Hepatocyte (in vitro differentiated cells): ENCODE data around the gene HERC2.

Source experiments
- CTCF ChIP-seq: fragments of 200-600 bp; sonication (generic); IDR thresholded peaks from 2 replicates; pipeline ENCODE4 v1.5.1; 2016; ENCODE audit warnings: antibody characterized with exemption, mild to moderate bottlenecking; ENCODE audit not compliant: poor library complexity
- EZH2 ChIP-seq: fragments of 200-600 bp; sonication (generic); IDR thresholded peaks from 2 replicates; pipeline ENCODE4 v1.6.1; 2016; ENCODE audit warnings: antibody characterized with exemption, mild to moderate bottlenecking, borderline replicate concordance
- EZH2phosphoT487 ChIP-seq: fragments of 200-600 bp; sonication (generic); IDR thresholded peaks from one replicate; pipeline ENCODE4 v1.6.1; 2018; ENCODE audit warnings: antibody characterized with exemption, mild to moderate bottlenecking, low read depth, moderate library complexity; ENCODE audit not compliant: unreplicated experiment, severe bottlenecking

- TF ChIP-seq CTCF (no peak), EZH2 (no peak), EZH2phosphoT487 (no peak)
Observed at GRCh38 chr15:28093752-28094535, 228.0 kb downstream of the HERC2 start.
